Measurements from ENCODE around the gene TTLL11.

The TTLL11 gene

GRCh38 chr9:121975801-121976277, 117.3 kb downstream of the TTLL11 start:
- DNase-seq (ENCODE audit: low read depth), result no peak

DNA sequence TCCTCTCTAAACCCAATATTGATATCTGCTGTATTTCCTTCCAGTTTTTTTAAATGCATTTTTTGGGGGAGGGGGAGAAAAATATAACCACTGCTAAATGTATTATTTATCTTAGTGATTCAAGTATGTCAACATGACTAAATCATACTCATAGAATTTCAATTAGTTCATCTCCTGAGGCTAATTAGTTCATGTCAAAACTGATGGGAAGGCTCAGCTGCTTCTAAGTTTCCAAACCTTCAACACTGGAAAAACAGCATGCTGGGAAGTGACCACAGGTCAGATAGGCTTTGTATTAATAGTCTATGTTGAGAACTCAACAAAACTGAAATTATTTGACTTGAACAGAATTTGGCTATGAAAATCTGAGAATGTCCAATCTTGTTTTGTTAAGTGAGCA, 118.7 kb downstream of the TTLL11 start:
- DNase-seq (ENCODE audit: low read depth), result no peak

DNA sequence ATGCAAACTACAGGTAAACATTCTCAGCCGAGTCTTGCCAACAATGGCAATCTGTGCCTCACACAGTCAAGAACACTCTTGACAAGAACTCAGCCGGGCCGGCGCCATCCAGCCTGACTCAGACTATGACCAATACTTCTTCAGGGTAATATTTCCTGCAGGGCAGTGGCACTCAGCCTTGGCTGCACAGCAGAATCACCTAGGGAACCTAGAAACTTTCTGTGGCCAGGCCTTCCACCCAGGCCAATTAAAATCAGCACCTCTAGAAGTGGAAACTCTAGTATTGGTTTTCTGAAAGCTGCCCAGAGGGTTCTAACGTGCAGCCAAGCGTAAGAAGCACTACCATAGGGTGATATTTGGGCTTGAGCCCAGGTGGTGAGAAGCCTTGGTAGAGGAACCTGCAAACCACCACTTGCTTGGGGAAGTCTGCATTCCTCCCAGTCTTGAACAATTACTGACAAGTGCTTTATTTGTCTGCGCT, 120.6 kb downstream of the TTLL11 start:
- no peak for DNase-seq (ENCODE audit: low read depth)

DNA sequence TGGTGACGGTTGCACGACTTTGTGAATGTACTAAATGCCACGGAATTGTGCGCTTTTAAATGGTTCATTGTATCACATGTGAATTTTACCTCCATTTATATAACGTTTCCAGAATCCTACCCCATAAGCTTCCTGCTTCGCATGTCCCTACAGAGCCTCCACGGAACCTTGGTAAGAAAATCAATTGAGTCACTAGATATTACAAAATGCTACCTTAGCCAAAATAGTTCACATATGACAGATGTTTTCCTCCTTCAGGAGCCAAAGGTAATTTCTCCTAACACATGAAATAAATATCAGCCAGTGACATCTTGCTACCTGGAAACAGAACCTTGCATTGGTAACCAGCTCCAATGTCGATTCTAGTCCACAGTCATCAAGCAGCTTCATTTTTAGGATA, 125.1 kb downstream of the TTLL11 start:
- no peak for DNase-seq (ENCODE audit: low read depth)

- no peak for DNase-seq (ENCODE audit: low read depth)
Measured at GRCh38 chr9:121966706-121967105, 126.4 kb downstream of the TTLL11 start.

GRCh38 chr9:121963528-121963995, 129.5 kb downstream of the TTLL11 start:
- DNase-seq (ENCODE audit: low read depth), result no peak

- DNase-seq (ENCODE audit: low read depth), result no peak
Measured at GRCh38 chr9:121962421-121962820, 130.7 kb downstream of the TTLL11 start.

DNA sequence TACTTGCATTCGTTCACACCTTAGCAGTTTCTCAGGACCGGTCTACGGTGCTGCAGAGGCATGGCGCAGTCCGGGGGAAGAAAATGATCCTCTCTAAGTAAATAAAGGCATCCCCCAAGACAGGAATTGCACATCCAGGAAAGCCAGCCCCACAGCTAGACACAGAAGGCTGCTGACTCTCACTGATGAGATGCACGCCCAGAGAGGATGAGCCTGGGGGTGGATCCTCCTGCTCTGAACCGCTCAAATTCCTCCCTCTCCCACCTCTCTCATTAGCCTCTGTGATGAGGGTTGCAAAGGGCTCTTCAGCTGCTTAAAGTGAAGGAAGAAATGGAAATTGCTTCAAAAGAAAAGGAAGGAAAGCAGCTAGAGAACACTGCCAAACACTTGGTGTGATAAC, 132.4 kb downstream of the TTLL11 start:
- DNase-seq (ENCODE audit: low read depth), result no peak

DNA sequence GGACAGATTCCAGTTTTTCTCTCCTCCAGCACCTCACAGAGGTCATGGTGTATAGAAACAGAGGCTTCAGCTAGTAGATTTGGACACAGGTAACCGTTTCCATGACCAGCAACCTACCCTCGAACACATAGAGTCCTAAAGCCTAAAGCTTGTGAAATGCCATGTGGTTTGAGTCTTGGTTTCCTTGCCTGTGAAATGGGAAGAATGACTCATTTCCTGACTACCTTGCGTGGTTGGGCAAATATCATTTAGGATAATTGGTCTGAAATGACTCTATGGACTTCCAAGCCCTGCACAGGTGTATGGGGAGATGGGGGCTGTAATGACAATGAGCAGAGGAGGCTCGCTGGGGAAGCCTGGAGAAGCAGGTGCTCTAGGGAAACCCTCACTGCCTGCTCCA, 134.6 kb downstream of the TTLL11 start:
- no peak for DNase-seq (ENCODE audit: low read depth)

DNA sequence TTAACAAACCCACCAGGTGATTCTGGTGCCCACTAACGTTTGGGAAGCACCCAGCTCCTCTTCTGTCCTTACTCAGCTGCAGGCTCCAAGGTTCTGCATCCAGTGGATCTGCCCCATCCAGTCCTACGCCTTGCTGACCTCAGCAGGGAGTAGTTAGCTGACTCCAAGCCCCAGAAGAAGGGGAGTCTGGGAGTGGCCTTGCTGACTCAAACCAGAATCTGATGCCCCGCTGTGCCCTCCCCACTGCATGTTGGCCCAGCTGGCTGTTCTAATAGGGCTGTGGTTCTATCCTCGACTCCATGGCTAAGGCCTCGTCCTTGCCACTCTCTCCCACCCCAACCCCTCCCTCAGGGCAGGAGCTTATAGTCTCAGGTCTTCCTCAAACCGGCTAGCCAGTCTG, 136.3 kb downstream of the TTLL11 start:
- DNase-seq (ENCODE audit: low read depth), result no peak

DNA sequence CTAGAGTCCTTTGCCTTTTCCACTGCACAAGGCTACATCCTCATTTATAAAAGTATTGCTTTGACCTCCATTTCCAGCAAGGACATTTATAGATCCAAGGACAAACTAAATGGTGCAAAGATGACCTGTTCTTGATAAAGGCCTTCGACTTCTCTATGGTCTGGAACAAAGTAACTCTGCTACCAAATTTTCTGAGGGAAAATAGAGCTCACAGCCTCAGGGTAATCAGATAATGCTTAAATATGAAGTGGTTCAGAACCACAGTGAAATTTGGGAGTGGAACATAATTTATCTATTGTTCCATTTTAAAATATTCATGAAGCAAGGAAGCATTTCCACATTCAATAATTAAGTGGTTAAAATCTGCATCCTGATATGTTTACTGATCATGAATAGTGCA, 137.5 kb downstream of the TTLL11 start:
- DNase-seq (ENCODE audit: low read depth), result no peak

- no peak for DNase-seq (ENCODE audit: low read depth)
Measured at GRCh38 chr9:121954477-121955140, 138.5 kb downstream of the TTLL11 start.

GRCh38 chr9:121952611-121953010, 140.5 kb downstream of the TTLL11 start:
- DNase-seq (ENCODE audit: low read depth), result no peak

DNA sequence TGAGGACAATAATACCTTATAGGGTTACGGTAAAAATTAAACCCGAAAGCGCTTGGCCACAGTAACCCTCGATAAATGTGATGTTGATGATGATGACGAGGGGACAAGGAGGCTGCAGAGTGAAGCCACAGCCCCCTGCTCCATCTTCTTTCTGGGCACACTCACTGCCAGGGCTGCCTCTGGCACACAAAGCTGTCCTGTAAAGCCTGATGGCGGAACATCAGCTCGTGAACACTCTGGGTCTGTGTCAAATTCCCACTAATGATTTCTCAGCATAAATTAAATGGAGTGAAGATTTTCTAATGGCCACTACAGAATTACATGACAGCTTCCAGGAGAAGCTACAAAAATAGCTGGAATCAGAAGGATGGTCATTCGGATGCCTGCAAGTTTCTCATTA, 142.2 kb downstream of the TTLL11 start:
- no peak for DNase-seq (ENCODE audit: low read depth)

- DNase-seq (ENCODE audit: low read depth), result no peak
Measured at GRCh38 chr9:121950441-121950840, 142.7 kb downstream of the TTLL11 start.

GRCh38 chr9:121949766-121950165, 143.3 kb downstream of the TTLL11 start:
- DNase-seq (ENCODE audit: low read depth), result no peak

- DNase-seq (ENCODE audit: low read depth), result no peak
Measured at GRCh38 chr9:121949364-121949763, 143.7 kb downstream of the TTLL11 start.

DNA sequence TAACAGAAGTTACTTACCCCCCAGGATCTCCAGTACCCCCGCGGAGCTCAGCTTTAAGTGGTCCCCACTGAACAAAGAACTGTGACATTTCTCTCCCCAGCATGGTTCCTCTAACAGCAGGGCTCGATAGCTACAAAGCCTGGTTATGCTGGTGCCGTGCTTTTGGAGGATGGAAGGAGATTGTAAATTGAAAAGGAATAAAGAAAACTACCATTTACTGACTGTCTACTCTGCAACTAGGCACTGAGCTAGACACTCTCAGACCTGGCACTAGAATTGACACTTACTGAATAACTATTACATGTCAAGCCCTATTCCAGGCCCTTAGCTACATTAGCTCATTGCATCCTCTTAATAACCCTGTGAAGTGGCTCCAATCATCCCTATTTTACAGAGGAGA, 145.3 kb downstream of the TTLL11 start:
- no peak for DNase-seq (ENCODE audit: low read depth)

- DNase-seq (ENCODE audit: low read depth), result no peak
Measured at GRCh38 chr9:121946465-121946864, 146.6 kb downstream of the TTLL11 start.

- DNase-seq (ENCODE audit: low read depth), result no peak
Measured at GRCh38 chr9:121945849-121946248, 147.3 kb downstream of the TTLL11 start.

DNA sequence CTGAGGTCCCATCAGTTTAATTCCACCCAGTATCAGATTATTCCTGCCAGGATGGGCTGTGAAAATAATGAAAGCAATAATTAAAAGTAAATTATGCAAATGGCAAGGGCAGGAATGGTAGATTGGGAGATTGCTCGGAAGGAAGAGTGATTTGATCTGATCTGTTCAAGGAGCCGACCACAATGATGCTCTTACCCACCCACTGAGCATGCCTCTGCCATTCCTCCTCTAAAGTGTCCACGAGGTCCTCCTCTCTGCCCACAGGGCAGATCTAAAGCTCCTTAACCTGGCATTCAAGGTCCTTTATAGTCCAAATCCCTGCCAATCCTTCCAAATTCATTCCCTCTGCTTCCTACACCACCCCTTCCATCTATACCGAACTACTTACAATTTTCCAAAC, 147.8 kb downstream of the TTLL11 start:
- no peak for DNase-seq (ENCODE audit: low read depth)

- no peak for DNase-seq (ENCODE audit: low read depth)
Measured at GRCh38 chr9:121944711-121945191, 148.4 kb downstream of the TTLL11 start.

DNA sequence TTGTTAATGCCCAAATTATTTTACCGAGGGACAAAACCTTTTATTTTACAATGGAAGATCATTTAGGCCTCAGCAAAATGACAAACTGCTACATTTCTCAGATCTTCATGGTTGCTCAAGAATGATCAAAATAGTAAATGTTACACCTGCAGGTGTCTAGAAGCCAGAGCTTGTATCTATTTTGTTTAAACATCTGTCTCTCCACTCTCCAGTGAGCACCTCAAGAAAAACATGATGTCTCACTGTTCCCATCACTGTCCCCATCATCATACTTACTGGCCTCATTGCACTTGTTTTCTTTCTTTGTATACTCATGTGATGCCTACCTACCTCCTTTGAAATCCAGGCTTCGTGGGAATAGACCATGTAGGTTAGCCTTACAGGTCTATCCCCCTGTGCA, 149.6 kb downstream of the TTLL11 start:
- no peak for DNase-seq (ENCODE audit: low read depth)

DNA sequence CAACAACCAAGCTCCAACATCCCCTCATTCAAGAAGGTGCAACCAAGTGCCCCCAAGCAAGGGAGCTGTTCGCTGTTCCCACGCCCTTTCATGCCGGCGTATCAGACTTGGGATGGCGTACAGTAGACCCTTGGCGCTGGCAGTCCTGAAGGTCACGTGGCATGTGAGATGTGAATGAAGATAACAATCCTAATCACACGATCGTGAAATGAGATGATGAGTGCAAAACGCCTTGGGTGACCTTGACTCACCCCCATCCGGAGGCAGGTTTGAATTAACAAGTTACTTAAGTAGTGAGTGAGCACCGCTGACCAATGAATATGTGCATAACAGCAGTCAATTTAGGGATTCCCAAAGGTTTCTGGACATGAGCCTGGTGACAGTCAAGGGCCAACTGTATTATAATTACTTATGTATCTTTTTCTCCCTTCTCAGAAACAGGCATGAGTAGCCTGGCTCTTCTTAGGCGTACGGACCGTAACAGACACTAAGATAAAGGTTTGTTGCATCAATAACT, 150.2 kb downstream of the TTLL11 start:
- no peak for DNase-seq (ENCODE audit: low read depth)

Data from stimulated activated CD8-positive, alpha-beta memory T cell treated with anti-CD3 and anti-CD28 coated beads, Interleukin-4, amount 100 ng/mL, for 24 hours (primary cell).